DND-41 (cell line): ENCODE measurements around the gene CTSA.

Experiments used
- CTCF ChIP-seq: IDR thresholded peaks from 2 replicates; pipeline ENCODE4 v1.5.1; 2012; ENCODE audit warnings: borderline replicate concordance, low read length, moderate library complexity, mild to moderate bottlenecking; ENCODE audit not compliant: poor library complexity, severe bottlenecking; ENCODE audit errors: extremely low read depth
- EZH2 ChIP-seq: IDR thresholded peaks from 3 replicates; pipeline ENCODE4 v1.6.1; 2012; ENCODE audit warnings: borderline replicate concordance, low read depth, mild to moderate bottlenecking, moderate library complexity, low read length, inconsistent platforms; ENCODE audit not compliant: severe bottlenecking

- TF ChIP-seq EZH2 (no peak), CTCF (no peak)
Observed at GRCh38 chr20:45845452-45845851, 45.7 kb upstream of the CTSA start.
